PC-3 (cell line): ENCODE measurements around the gene TACC2. TPM values are rescaled to one million over a fixed set of nuclear protein-coding genes. Genes with fewer than 3 reads are reported as not detected.

Experiments used
- ATAC-seq: fragments of 200-7000 bp; cut with Tn5 transposase; 2 replicates; pipeline ENCODE4 v1.9.1; 2020; ENCODE audit warnings: mild to moderate bottlenecking, moderate library complexity
- BruUV-seq: library from RNA; stranded (reverse); fragments of 400-500 nt; replicated peaks from 2 replicates; lab custom pipeline; 2021; lab: Mats Ljungman, UMichigan
- CTCF ChIA-PET: fragments of 300-600 bp; sonication (Branson Sonifier 250); formaldehyde crosslinking; loops from one replicate; lab custom pipeline; 2022; ENCODE audit warnings: antibody characterized with exemption; lab: Charles Lee
- POLR2A ChIA-PET: fragments of 300-600 bp; sonication (Branson Sonifier 250); formaldehyde crosslinking; loops from one replicate; lab custom pipeline; 2022; ENCODE audit warnings: antibody characterized with exemption; ENCODE audit not compliant: unreplicated experiment; lab: Charles Lee
- DNase-seq: peaks from one replicate; pipeline ENCODE4 v3.0.0-alpha.2; 2015
- H2AFZ ChIP-seq: fragments of 300-600 bp; sonication (generic); 2 replicates; pipeline ENCODE4 v1.6.0; 2016; ENCODE audit warnings: antibody characterized with exemption, low read length
- H3F3A ChIP-seq: fragments of 300-600 bp; sonication (generic); one replicate; pipeline ENCODE4 v1.6.0; 2017; ENCODE audit warnings: antibody characterized with exemption, low read length, control low read depth, mild to moderate bottlenecking; ENCODE audit not compliant: unreplicated experiment
- H3K27ac ChIP-seq: fragments of 300-600 bp; sonication (generic); 2 replicates; pipeline ENCODE4 v1.5.1; 2016; ENCODE audit warnings: mild to moderate bottlenecking, low read length
- H3K27me3 ChIP-seq: fragments of 300-600 bp; sonication (generic); 2 replicates; pipeline ENCODE4 v1.6.1; 2016; ENCODE audit warnings: low read length, mixed read lengths
- H3K36me3 ChIP-seq: fragments of 300-600 bp; sonication (generic); 2 replicates; pipeline ENCODE4 v1.6.1; 2016; ENCODE audit warnings: low read depth, mixed run types, low read length, mixed read lengths
- H3K4me1 ChIP-seq: fragments of 300-600 bp; sonication (generic); 2 replicates; pipeline ENCODE4 v1.5.1; 2016; ENCODE audit warnings: low read length; ENCODE audit not compliant: insufficient read depth
- H3K4me2 ChIP-seq: fragments of 300-600 bp; sonication (generic); 2 replicates; pipeline ENCODE4 v1.6.0; 2016; ENCODE audit warnings: low read length
- H3K4me3 ChIP-seq: fragments of 300-600 bp; sonication (generic); 2 replicates; pipeline ENCODE4 v1.5.1; 2016; ENCODE audit warnings: mild to moderate bottlenecking, low read length, mixed read lengths
- H3K79me2 ChIP-seq: fragments of 300-600 bp; sonication (generic); 2 replicates; pipeline ENCODE4 v1.6.1; 2017; ENCODE audit warnings: low read length, mixed read lengths
- H3K9ac ChIP-seq: fragments of 300-600 bp; sonication (generic); 2 replicates; pipeline ENCODE4 v1.6.0; 2016; ENCODE audit warnings: mild to moderate bottlenecking, low read length
- H3K9me2 ChIP-seq: fragments of 300-600 bp; sonication (generic); replicated peaks from 2 replicates; pipeline ENCODE4 v1.6.1; 2016; ENCODE audit warnings: mixed run types, low read length, mixed read lengths
- H3K9me3 ChIP-seq: fragments of 300-600 bp; sonication (generic); 2 replicates; pipeline ENCODE4 v1.6.1; 2016; ENCODE audit warnings: low read length, mixed read lengths
- H4K20me1 ChIP-seq: fragments of 300-600 bp; sonication (generic); 2 replicates; pipeline ENCODE4 v1.6.1; 2016; ENCODE audit warnings: low read length, mixed read lengths
- CTCF ChIP-seq: fragments of 300-600 bp; sonication (generic); conservative IDR thresholded peaks from 2 replicates; pipeline ENCODE4 v1.5.1; 2017; ENCODE audit warnings: antibody characterized with exemption, low read depth, mild to moderate bottlenecking, low read length
- EZH2 ChIP-seq: fragments of 300-600 bp; sonication (generic); IDR thresholded peaks from one replicate; pipeline ENCODE4 v1.6.1; 2017; ENCODE audit warnings: antibody characterized with exemption, mild to moderate bottlenecking, low read length; ENCODE audit not compliant: unreplicated experiment
- EZH2phosphoT487 ChIP-seq: fragments of 300-600 bp; sonication (generic); IDR thresholded peaks from 2 replicates; pipeline ENCODE4 v1.6.1; 2018; ENCODE audit warnings: mild to moderate bottlenecking, antibody characterized with exemption, low read length, borderline replicate concordance
- intact Hi-C: fragments of 100-400 bp; cut with micrococcal nuclease; formaldehyde crosslinking; loops from 2 replicates; pipeline ENCODE4 v1.9.0; 2023
- total RNA-seq: library from RNA; depleted of rRNA; stranded (reverse); fragments of >200 nt; gene quantifications from 2 replicates; pipeline ENCODE4 v1.2.3, GENCODE V29; 2014

TACC2 gene
- total RNA-seq, 1 experiment from 2014 or later = 31.7 TPM

DNA sequence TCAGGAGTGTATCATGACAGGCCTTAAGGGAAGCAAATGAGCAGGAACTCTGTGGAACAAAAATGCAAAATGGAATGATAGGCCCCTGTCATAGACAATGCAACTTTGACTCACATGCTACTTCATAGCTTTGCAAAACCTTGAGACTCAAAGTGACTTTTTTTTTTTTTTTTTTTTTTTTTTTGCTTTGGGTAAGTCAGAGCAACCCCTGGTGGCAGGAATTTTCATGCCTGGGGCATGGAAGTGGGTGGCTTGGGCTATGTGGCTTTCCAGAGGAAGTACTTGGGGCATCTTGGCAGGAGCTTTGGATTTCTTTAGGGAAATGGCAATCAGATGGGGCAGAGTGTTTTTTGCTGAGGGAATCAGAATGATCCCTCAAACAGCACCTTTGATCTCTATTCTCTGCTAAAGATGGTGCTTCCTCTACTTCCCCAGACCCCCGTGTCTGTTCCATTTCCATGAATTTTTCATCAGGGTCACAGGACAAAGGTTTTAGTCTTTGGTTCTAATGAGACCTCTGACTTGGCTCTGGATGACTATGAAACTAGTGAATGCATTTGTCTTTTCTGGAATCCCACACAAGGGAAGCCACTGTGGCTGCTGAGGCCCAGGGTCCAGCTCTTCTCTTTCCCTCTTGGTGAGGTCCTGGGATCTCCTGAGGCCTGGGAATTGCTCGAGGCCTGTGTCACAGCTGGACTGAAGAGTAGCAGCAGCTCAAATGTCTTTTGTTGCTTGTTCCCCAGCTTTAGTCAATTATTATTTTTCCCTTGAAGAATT is 62.8 kb downstream of the TACC2 start:
- H3K79me2 ChIP-seq = no peaks in the 10 kb centered on the region
- peak overlapping the region; percentile 80 for H3K9ac ChIP-seq
- peak; percentile 60 for ATAC-seq
- no peaks in the 10 kb centered on the region for H3K27me3 ChIP-seq
- TF ChIP-seq EZH2phosphoT487 (no peak), CTCF (peak; percentile 83)
- H3K4me2 ChIP-seq = peak overlapping the region; percentile 51
- H3K9me2 ChIP-seq = no peaks in the 10 kb centered on the region
- H3K9me3 ChIP-seq = no peaks in the 10 kb centered on the region
- DNase-seq = peak; percentile 92
- BruUV-seq = no TSS peak
- peaks cover 38% of the 10 kb centered on the region for H3K4me1 ChIP-seq
- H3K36me3 ChIP-seq = no peaks in the 10 kb centered on the region
- H4K20me1 ChIP-seq = no peaks in the 10 kb centered on the region
- 0 out of 2 replicates have a peak overlapping the region, but pooled peaks have one; percentile 43 for H2AFZ ChIP-seq
- H3K27ac ChIP-seq = peak overlapping the region; percentile 92
- ChIA-PET POLR2A (interaction anchor here (0.6 kb wide), 2 partner anchors 185 to 859 kb away, joined by 3 read pairs; partner anchors contain the start of gene FAM24A), CTCF (interaction anchor here (0.5 to 1.2 kb wide), 8 partner anchors 12 to 95 kb away, joined by 3 to 8 read pairs (median 5); no protein-coding TSS in a partner anchor)
- H3F3A ChIP-seq = no peaks in the 10 kb centered on the region
- H3K4me3 ChIP-seq = no peak overlapping the region
- intact Hi-C loops = loop anchor here (5.0 kb wide), 1 partner anchor 79 kb away; no protein-coding TSS in a partner anchor

- peak; percentile 89 for DNase-seq
- Histone ChIP-seq H3K27me3 (no peaks in the 10 kb centered on the region), H3K4me3 (no peak overlapping the region), H3K4me2 (peak overlapping the region; percentile 31; the same call in 1 of the 2 replicates), H2AFZ (no peak overlapping the region), H3K9me3 (no peaks in the 10 kb centered on the region), H3K79me2 (no peaks in the 10 kb centered on the region), H3K9ac (peak overlapping the region; percentile 80), H4K20me1 (no peaks in the 10 kb centered on the region), H3K4me1 (peaks cover 42% of the 10 kb centered on the region), H3K9me2 (no peaks in the 10 kb centered on the region), H3K36me3 (no peaks in the 10 kb centered on the region), H3F3A (no peaks in the 10 kb centered on the region), H3K27ac (peak overlapping the region; percentile 92)
- TF ChIP-seq EZH2phosphoT487 (no peak), EZH2 (no peak), CTCF (no peak)
- intact Hi-C loops = loop anchor here (5.0 kb wide), 1 partner anchor 80 kb away; no protein-coding TSS in a partner anchor
- BruUV-seq = no TSS peak
- ChIA-PET POLR2A (no interaction called here), CTCF (interaction anchor here (1.0 kb wide), 1 partner anchor 60 kb away, joined by 8 read pairs; no protein-coding TSS in a partner anchor)
- ATAC-seq = peak; percentile 83
Measured at GRCh38 chr10:122052701-122053100, 63.7 kb downstream of the TACC2 start.

DNA sequence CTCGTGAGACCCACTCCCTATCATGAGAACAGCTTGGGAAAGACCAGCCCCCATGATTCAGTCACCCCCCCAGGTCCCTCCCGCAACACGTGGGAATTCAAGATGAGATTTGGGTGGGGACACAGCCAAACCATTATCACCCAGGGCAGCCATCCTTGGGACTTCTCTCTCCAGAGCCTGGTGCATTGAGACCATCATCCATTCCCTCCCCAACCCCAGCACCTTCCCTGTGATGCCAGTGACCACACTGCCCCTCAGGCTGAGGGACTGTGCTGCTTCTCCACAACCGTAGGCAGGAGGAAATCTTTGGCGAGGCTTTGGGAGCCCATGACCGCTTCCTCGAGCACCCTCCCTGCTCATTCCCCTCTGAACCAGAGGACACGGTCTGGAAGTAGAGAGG is 64.4 kb downstream of the TACC2 start:
- TF ChIP-seq EZH2phosphoT487 (no peak), CTCF (no peak), EZH2 (no peak)
- Histone ChIP-seq H2AFZ (no peak overlapping the region), H3K4me1 (peaks cover 42% of the 10 kb centered on the region), H3K9me2 (no peaks in the 10 kb centered on the region), H3K9me3 (no peaks in the 10 kb centered on the region), H3K4me2 (peak overlapping the region; percentile 31; the same call in 1 of the 2 replicates), H3K4me3 (no peak overlapping the region), H4K20me1 (no peaks in the 10 kb centered on the region), H3K79me2 (no peaks in the 10 kb centered on the region), H3K36me3 (no peaks in the 10 kb centered on the region), H3K9ac (peak overlapping the region; percentile 69), H3K27ac (peak overlapping the region; percentile 92), H3F3A (no peaks in the 10 kb centered on the region), H3K27me3 (no peaks in the 10 kb centered on the region)
- ATAC-seq = no peak
- ChIA-PET POLR2A (no interaction called here), CTCF (no interaction called here)
- DNase-seq = no peak
- BruUV-seq = no TSS peak
- intact Hi-C loops = loop anchor here (5.0 kb wide), 1 partner anchor 81 kb away; no protein-coding TSS in a partner anchor
